NCI-H226 (cell line): ENCODE measurements around the gene ZNF391.
"Not testable (repeated sequence)": the region's sequence is repeated elsewhere in the genome, so short reads cannot be mapped to it uniquely, and the experiment has no call there.

Experiments
- DNase-seq: peaks from one replicate; pipeline ENCODE4 v3.0.0-alpha.2; 2015

ZNF391 gene

DNA sequence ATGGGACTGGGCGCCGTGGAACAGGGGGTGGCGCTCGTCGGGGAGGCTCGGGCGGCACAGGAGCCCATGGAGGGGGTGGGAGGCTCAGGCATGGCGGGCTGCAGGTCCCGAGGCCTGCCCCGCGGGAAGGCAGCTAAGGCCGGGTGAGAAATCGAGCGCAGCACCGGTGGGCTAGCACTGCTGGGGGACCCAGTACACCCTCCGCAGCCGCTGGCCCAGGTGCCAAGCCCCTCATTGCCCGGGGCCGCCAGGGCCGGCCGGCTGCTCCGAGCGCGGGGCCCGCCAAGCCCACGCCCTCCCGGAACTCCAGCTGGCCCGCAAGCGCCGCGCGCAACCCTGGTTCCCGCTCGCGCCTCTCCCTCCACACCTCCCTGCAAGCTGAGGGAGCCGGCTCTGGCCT lies 36.3 kb downstream of the ZNF391 start:
- DNase-seq = not testable (repeated sequence)

DNA sequence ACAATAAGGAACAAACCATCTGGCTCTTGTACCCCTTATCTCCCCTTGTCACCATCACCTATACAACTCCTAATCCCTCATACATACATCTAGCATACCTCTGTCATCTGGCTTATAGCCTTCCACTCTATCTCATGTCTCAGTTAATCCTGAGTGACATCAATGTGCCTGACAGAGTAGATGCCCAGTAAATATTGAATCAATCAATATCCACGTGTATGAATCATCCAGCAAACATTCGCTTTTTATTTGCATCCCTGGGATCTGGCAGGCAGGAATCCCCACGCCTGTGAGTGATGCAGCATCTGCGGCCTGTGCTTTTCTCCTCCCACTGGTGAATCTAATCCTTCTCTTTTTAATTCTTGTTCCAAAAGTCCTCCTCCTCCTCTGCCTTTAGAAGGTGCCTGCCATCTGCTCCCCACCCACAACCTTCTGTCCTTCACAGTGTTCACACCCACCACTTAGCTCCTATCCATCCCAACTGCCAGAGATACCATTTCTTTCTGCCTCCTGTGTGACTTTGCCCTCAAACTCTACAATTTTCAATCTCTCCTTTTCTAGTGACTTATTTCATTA lies 37.6 kb downstream of the ZNF391 start:
- no peak for DNase-seq

DNA sequence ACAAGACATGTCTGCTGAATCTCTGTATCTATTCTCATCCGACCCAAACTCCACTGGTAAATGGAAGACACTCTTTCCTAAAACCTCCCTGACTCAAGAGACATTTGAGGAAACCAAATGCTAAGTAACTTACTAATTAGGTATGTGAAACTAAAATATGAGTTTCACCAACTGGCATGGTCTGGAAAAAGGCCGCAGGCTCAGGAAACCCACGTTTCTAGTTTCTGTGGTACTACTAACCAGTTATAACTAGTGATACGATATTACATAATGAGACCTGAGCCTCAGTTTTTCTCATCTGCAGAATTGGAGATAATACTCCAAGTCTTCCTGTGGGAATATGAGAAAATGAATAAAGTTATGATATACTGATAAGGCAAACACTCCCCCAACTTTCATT lies 39.9 kb downstream of the ZNF391 start:
- no peak for DNase-seq

DNA sequence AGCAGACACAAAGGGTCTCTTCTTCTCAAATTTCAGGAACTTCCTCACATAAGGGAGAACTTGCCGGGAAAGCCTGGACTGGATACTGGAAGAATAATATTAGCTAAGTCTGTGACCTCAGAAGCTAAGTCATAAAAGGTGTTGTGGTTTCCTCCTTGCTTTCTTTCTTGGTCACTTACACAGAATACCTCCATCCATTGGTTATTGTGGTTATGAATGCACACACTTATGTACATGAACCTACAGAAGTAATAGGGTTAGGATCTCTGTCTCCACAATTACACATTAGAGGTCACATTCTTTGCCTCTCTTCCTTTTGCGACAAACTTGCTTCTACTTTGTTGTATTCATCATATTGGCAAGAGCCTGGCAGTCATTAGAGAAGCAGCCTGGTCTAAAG lies 40.4 kb downstream of the ZNF391 start:
- no peak for DNase-seq

DNA sequence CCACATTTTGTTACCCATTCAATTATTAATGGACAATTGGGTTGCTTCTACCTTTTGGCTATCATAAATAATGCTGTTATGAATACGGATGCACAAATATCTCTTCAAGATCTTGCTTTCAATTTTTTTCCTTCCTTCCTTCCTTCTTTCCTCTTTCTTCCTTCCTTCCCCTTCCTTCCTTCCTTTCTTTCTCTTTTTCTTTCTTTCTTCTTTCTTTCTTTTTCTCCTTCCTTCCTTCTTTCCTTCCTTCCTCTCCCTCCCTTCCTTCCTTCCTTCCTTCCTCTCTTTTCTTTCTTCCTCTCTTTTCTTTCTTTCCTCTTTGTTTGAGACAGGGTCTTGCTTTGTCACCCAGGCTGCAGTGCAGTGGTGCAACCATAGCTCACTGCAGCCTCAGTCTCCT lies 45.2 kb downstream of the ZNF391 start:
- no peak for DNase-seq

DNA sequence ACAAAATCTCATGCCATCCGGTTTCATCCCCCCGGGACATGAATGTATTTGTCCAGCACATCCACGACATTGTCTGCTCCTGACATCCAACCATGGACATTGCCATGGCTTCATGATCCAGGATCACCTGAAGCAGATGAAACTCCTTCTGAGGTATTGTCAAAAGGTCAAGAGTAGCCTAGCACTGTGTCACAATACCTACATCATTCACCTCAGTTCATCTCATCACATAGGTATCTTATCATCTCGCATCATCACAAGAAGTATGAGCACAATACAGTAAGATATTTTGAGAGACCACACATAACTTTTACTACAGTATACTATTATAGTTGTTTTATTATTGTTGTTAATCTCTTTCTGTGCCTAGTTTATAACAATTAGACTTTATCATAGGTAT lies 50.8 kb downstream of the ZNF391 start:
- no peak for DNase-seq

DNA sequence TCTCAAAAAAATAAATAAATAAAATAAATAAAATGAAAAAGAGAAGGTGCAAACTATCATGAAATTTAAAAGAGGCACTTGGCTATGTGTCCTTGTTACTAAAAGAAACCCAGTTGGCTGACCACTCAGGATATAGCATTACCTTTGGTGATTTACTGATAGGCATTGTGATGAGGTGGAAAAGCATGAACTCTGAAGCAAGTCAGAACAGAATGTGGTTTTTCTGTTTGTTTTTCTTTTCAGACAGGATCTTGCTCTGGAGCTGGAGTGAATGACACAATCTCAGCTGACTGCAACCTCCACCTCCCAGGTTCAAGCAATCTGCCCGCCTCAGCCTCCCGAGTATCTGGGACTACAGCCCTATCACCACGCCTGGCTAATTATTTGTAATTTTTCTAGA lies 52.4 kb downstream of the ZNF391 start:
- DNase-seq = no peak

DNA sequence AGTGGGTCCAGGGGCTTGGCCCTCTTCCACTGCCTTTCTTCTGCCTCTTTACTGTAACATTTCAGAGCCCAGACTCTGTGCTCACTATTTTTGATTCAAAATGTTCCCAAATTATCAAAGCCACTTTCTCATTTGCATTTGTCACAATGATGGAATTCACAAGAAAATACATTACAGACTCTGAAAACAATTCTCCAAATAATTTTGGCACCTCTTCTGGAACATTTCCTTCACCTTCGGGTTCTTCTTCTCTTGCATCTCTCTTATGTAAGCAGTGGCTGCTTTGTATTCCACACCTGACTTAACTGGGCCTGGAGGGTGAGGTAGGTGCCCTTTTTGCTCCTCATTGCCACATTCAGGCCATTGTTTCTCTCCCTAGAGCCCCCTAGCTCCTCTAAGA lies 54.4 kb downstream of the ZNF391 start:
- no peak for DNase-seq

DNA sequence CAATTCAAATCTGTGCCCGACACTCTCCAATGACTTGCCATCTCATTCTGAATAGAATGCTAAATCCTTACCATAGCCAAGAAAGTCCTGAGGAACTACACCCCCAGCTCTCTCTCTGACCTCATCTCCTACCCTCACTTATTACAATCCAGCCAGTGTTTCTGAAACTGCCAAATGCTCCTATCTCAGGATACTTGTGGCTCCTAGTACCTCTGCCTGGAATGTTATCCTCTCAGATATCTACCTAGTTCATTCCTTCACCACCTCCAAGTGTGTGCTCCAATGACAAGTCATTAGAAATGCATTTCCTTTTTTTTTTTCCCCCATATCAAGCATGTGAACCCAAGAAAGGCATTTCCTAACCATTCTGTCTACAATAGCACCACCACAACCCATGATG lies 59.9 kb downstream of the ZNF391 start:
- no peak for DNase-seq

DNA sequence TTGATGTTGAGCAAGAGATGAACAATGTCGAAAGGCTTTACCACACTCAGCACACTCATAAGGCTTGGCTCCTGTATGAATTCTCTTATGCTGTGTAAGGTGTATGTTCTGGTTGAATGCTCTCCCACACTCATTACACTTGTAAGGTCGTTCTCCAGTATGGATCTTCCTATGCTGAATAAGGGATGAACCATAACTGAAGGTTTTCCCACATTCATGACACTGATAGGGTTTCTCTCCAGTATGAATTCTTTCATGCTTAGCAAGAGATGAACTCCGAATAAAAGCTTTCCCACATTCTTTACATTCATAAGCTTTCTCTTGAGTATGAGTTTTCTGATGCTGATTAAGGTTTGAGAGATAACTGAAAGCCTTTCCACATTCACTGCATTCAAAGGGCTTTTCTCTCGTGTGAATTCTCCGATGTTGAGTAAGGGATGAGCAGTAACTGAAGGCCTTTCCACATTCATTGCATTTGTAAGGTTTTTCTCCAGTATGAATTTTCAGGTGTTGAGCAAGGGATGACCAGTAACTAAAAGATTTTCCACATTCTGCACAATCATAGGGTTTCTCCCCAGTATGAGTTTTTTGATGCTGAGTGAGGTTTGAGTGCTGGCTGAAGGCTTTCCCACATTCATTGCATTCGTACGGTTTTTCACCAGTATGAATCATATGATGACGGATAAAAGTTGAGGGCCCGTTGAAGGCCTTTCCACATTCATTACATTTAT lies 63.3 kb downstream of the ZNF391 start:
- no peak for DNase-seq

DNA sequence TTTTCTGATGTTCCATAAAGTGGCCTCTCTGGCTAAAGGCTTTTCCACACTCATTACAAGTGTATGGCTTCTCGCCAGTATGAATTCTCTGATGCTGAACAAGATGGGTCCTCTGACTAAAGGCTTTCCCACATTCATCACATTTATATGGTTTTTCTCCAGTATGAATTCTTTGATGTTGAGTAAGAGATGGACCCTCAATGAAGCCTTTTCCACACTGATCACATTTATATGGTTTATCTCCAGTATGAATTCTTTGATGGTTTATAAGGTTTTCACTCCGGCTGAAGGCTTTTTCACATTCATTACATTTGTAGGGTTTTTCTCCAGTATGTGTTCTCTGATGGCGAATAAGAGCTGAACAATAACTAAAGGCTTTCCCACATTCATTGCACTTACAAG lies 63.9 kb downstream of the ZNF391 start:
- no peak for DNase-seq
